AG04450 (cell line): ENCODE data around the gene S100A3. TPM values are rescaled to one million over a fixed set of nuclear protein-coding genes. Genes with fewer than 3 reads are reported as not detected.
"Not testable (repeated sequence)": the region's sequence is repeated elsewhere in the genome, so short reads cannot be mapped to it uniquely, and the experiment has no call there.

ENCODE experiments used
- CTCF ChIA-PET: fragments of 300-600, 350-600 bp; formaldehyde crosslinking; extraction: SDS; loops from one replicate; lab custom pipeline; 2022; ENCODE audit warnings: antibody characterized with exemption, inconsistent platforms; lab: Charles Lee
- POLR2A ChIA-PET: fragments of 350-600 bp; formaldehyde crosslinking; extraction: SDS; loops from one replicate; lab custom pipeline; 2021; ENCODE audit warnings: antibody characterized with exemption, inconsistent platforms; lab: Yijun Ruan, JAX
- DNase-seq: peaks from one replicate; pipeline ENCODE4 v3.0.0-alpha.2; 2011; ENCODE audit warnings: low read depth, low spot score
- H3K27ac ChIP-seq: one replicate; pipeline ENCODE4 v1.5.1; 2012; ENCODE audit warnings: low read depth, low read length, control low read depth
- H3K27me3 ChIP-seq: one replicate; pipeline ENCODE4 v1.6.0; 2012; ENCODE audit warnings: low read length; ENCODE audit not compliant: control insufficient read depth, insufficient read depth
- H3K4me3 ChIP-seq: 2 replicates; pipeline ENCODE4 v1.5.1; 2011; ENCODE audit warnings: mild to moderate bottlenecking, low read depth, low read length, control low read depth
- H3K9me3 ChIP-seq: 2 replicates; pipeline ENCODE4 v1.5.1; 2012; ENCODE audit warnings: low read length; ENCODE audit not compliant: control insufficient read depth, insufficient read depth
- polyA plus RNA-seq: library from polyadenylated mRNA; depleted of rRNA; stranded (reverse); fragments of >200 nt; gene quantifications from 2 replicates; pipeline ENCODE4 v1.2.3, GENCODE V29; 2011
- TF ChIP-seq, protein P1 (sequence below): IDR thresholded peaks from 2 replicates; pipeline ENCODE4 v1.5.1; 2011; ENCODE audit warnings: low read depth, low read length, control low read depth, inconsistent platforms

Gene S100A3
- polyA plus RNA-seq, 1 experiment: 1.8 TPM

DNA sequence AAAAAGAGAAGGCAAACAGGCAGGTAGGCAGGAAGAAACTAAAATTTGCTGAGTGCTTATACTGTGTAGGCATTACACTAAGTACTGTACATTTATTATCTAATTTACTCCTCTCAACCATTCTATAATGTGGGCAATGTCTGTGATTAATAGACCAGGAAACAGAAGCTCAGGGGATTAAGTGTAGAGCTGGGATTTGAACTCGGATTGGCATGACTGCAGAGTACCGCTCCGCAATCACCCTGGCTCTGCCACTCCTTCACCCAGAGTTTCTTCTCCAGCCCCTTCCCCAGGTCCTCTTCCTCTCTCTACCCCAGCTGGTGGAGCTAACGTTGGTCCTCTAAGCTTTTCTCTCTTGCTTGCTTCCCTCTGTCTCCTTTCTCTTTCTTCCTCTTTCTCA is 28.1 kb upstream of the S100A3 start:
- TF ChIP-seq, protein P1, sequence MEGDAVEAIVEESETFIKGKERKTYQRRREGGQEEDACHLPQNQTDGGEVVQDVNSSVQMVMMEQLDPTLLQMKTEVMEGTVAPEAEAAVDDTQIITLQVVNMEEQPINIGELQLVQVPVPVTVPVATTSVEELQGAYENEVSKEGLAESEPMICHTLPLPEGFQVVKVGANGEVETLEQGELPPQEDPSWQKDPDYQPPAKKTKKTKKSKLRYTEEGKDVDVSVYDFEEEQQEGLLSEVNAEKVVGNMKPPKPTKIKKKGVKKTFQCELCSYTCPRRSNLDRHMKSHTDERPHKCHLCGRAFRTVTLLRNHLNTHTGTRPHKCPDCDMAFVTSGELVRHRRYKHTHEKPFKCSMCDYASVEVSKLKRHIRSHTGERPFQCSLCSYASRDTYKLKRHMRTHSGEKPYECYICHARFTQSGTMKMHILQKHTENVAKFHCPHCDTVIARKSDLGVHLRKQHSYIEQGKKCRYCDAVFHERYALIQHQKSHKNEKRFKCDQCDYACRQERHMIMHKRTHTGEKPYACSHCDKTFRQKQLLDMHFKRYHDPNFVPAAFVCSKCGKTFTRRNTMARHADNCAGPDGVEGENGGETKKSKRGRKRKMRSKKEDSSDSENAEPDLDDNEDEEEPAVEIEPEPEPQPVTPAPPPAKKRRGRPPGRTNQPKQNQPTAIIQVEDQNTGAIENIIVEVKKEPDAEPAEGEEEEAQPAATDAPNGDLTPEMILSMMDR: no peak
- ChIA-PET POLR2A (interaction anchor here (0.6 to 1.2 kb wide), 3 partner anchors 50 to 415 kb away, joined by 3 to 9 read pairs (median 3); partner anchors contain the start of genes CHTOP and S100A13), CTCF (interaction anchor here (1.2 to 3.8 kb wide), 5 partner anchors 7 to 225 kb away, joined by 3 to 20 read pairs (median 7); partner anchors contain the start of genes S100A1 and S100A13)
- H3K27ac ChIP-seq: no peak overlapping the region
- H3K9me3 ChIP-seq: no peaks in the 10 kb centered on the region; the same call in 1 of the 2 replicates
- no peaks in the 10 kb centered on the region for H3K27me3 ChIP-seq
- no peak for DNase-seq
- H3K4me3 ChIP-seq: no peak overlapping the region

DNA sequence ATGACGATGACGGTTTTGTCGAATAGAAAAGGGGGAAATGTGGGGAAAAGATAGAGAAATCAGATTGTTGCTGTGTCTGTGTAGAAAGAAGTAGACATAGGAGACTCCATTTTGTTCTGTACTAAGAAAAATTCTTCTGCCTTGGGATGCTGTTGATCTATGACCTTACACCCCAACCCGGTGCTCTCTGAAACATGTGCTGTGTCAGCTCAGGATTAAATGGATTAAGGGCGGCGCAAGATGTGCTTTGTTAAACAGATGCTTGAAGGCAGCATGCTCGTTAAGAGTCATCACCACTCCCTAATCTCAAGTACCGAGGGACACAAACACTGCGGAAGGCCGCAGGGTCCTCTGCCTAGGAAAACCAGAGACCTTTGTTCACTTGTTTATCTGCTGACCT is 26.4 kb upstream of the S100A3 start:
- H3K9me3 ChIP-seq, H3K4me3 ChIP-seq, POLR2A ChIA-PET, H3K27me3 ChIP-seq, H3K27ac ChIP-seq, DNase-seq: not testable (repeated sequence)
- CTCF ChIA-PET: interaction anchor here (1.2 to 3.8 kb wide), 3 partner anchors 43 to 65 kb away, joined by 3 to 20 read pairs (median 5); partner anchors contain the start of gene S100A13

DNA sequence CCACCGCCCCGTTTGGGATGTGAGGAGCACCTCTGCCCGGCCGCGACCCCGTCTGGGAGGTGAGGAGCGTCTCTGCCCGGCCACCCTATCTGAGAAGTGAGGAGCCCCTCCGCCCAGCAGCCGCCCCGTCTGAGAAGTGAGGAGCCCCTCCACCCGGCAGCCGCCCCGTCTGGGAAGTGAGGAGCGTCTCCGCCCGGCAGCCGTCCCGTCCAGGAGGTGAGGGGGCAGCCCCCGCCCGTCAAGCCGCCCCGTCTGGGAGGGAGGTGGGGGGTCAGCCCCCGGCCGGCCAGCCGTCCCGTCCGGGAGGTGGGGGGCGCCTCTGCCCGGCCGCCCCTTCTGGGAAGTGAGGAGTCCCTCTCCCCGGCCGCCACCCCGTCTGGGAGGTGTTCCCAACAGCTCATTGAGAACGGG is 26.0 kb upstream of the S100A3 start:
- H3K9me3 ChIP-seq, POLR2A ChIA-PET, DNase-seq, H3K4me3 ChIP-seq, H3K27ac ChIP-seq, H3K27me3 ChIP-seq: not testable (repeated sequence)
- CTCF ChIA-PET: interaction anchor here (1.2 kb wide), 1 partner anchor 65 kb away, joined by 3 read pairs; no protein-coding TSS in a partner anchor

DNA sequence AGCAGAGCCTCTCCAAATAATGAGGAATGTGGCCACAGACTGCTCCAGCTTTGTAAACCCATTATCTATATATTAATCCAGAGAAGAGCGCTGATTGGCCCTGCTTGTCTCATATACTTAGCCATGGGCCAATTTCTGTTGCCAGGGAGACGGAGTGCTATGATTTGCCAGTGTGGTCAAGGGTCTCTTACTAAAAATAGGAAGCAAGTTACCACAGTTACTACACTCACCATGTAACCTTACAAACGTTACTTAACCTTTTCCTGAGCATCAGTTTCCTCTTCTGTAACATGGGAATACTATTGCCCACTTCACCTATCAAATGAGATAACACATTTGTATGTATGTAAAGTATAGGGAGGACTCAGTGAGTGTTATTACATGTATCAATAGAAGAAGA is 24.3 kb upstream of the S100A3 start:
- Histone ChIP-seq H3K27me3 (no peaks in the 10 kb centered on the region), H3K4me3 (no peak overlapping the region), H3K27ac (peak overlapping the region; percentile 32), H3K9me3 (no peaks in the 10 kb centered on the region; the same call in 1 of the 2 replicates)
- CTCF ChIA-PET: interaction anchor here (0.5 to 7.0 kb wide), 33 partner anchors 8 to 413 kb away, joined by 3 to 165 read pairs (median 11); partner anchors contain the start of genes CHTOP, ILF2, INTS3 and RAB13
- POLR2A ChIA-PET: interaction anchor here (0.7 to 2.1 kb wide), 6 partner anchors 22 to 71 kb away, joined by 3 to 14 read pairs (median 7); partner anchors contain the start of genes CHTOP and S100A13
- no peak for DNase-seq
- TF ChIP-seq, protein P1: no peak

DNA sequence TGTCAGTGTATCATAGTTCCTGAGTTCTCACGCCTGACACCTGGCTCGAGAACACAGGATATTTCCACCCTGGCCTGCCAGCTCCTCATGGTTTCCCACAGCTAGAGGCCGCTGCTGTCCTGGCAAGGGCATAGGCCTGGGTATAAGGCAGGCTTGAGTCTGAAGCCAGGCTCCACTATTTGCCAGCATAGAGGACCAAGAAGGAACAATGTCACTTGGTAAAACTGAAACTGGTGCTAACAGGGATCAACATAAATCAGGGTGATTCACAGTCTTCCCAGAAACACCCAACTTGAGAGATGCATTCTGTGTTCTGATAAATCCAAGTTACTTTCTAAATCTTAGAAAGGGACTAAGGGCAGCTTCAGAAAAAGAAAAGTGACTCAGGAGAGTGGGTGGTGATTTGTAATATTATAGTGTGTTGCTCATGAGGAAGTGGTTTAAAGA is 23.5 kb upstream of the S100A3 start:
- TF ChIP-seq, protein P1: peak; percentile 89
- Histone ChIP-seq H3K4me3 (peak overlapping the region; percentile 18; the same call in 1 of the 2 replicates), H3K27me3 (no peaks in the 10 kb centered on the region), H3K27ac (peak overlapping the region; percentile 77), H3K9me3 (no peaks in the 10 kb centered on the region; the same call in 1 of the 2 replicates)
- DNase-seq: no peak
- ChIA-PET CTCF (interaction anchor here (0.6 to 7.0 kb wide), 55 partner anchors 9 to 414 kb away, joined by 3 to 165 read pairs (median 7); partner anchors contain the start of genes CHTOP, ILF2, INTS3 and RAB13), POLR2A (interaction anchor here (0.7 to 2.1 kb wide), 7 partner anchors 23 to 72 kb away, joined by 3 to 14 read pairs (median 6); partner anchors contain the start of genes CHTOP and S100A13)
